ENCODE measurements around the gene SORCS2. TPM values are rescaled to one million over a fixed set of nuclear protein-coding genes. Genes with fewer than 3 reads are reported as not detected.

The SORCS2 gene
- total RNA-seq, 2 donors from 2014 or later: 0.25 TPM; not detected in 1

- no peaks in the 10 kb centered on the region for H3K9me3 Mint-ChIP-seq
- ATAC-seq (no peak), DNase-seq (ENCODE audit: low spot score in 2 of 2) (no peak)
- H3K27ac Mint-ChIP-seq: no peak overlapping the region
- H3K36me3 Mint-ChIP-seq: no peaks in the 10 kb centered on the region
These were observed 437.3 kb downstream of the SORCS2 start for GRCh38 chr4:7629501-7630254.

GRCh38 chr4:7630568-7631287 lies 438.4 kb downstream of the SORCS2 start:
- ATAC-seq (no peak), DNase-seq (ENCODE audit: low spot score in 2 of 2) (no peak)
- Mint-ChIP-seq H3K27ac (no peak overlapping the region), H3K9me3 (no peaks in the 10 kb centered on the region), H3K36me3 (no peaks in the 10 kb centered on the region)

GRCh38 chr4:7631288-7632014 lies 439.1 kb downstream of the SORCS2 start:
- ATAC-seq (no peak), DNase-seq (ENCODE audit: low spot score in 2 of 2) (no peak)
- no peaks in the 10 kb centered on the region for H3K36me3 Mint-ChIP-seq
- no peak overlapping the region for H3K27ac Mint-ChIP-seq
- H3K9me3 Mint-ChIP-seq: no peaks in the 10 kb centered on the region

- Mint-ChIP-seq H3K36me3 (no peaks in the 10 kb centered on the region), H3K9me3 (no peaks in the 10 kb centered on the region), H3K27ac (no peak overlapping the region)
- ATAC-seq (no peak), DNase-seq (ENCODE audit: low spot score in 2 of 2) (no peak)
These were observed 440.0 kb downstream of the SORCS2 start for GRCh38 chr4:7632341-7632740.

- Mint-ChIP-seq H3K36me3 (no peaks in the 10 kb centered on the region), H3K27ac (no peak overlapping the region), H3K9me3 (no peaks in the 10 kb centered on the region)
- DNase-seq (ENCODE audit: low spot score in 2 of 2) (no peak), ATAC-seq (no peak)
These were observed 440.6 kb downstream of the SORCS2 start for GRCh38 chr4:7632971-7633370.

- Mint-ChIP-seq H3K9me3 (no peaks in the 10 kb centered on the region), H3K36me3 (no peaks in the 10 kb centered on the region), H3K27ac (no peak overlapping the region)
- ATAC-seq (no peak), DNase-seq (ENCODE audit: low spot score in 2 of 2) (no peak)
These were observed 442.4 kb downstream of the SORCS2 start for GRCh38 chr4:7634661-7635251.

GRCh38 chr4:7635445-7636239 lies 443.3 kb downstream of the SORCS2 start:
- no peak for ATAC-seq
- Mint-ChIP-seq H3K9me3 (no peaks in the 10 kb centered on the region), H3K27ac (no peak overlapping the region), H3K36me3 (no peaks in the 10 kb centered on the region)
- no peak for DNase-seq (ENCODE audit: low spot score in 2 of 2)

GRCh38 chr4:7636240-7636508 lies 443.8 kb downstream of the SORCS2 start:
- H3K9me3 Mint-ChIP-seq: peaks cover under 1 to 2% of the 10 kb centered on the region in 2 donors
- H3K36me3 Mint-ChIP-seq: no peaks in the 10 kb centered on the region
- no peak for DNase-seq (ENCODE audit: low spot score in 2 of 2)
- ATAC-seq: no peak
- H3K27ac Mint-ChIP-seq: no peak overlapping the region

GRCh38 chr4:7637139-7637538 lies 444.8 kb downstream of the SORCS2 start:
- Mint-ChIP-seq H3K27ac (no peak overlapping the region), H3K36me3 (no peaks in the 10 kb centered on the region), H3K9me3 (peaks cover 4 to 5% of the 10 kb centered on the region in 2 donors)
- DNase-seq (ENCODE audit: low spot score in 2 of 2) (no peak), ATAC-seq (no peak)

GRCh38 chr4:7637971-7638370 lies 445.6 kb downstream of the SORCS2 start:
- Mint-ChIP-seq H3K27ac (no peak overlapping the region), H3K36me3 (no peaks in the 10 kb centered on the region), H3K9me3 (peaks cover 4 to 5% of the 10 kb centered on the region in 2 donors)
- DNase-seq (ENCODE audit: low spot score in 2 of 2) (no peak), ATAC-seq (no peak)

- Mint-ChIP-seq H3K27ac (no peak overlapping the region), H3K9me3 (peaks cover 4 to 5% of the 10 kb centered on the region in 2 donors), H3K36me3 (no peaks in the 10 kb centered on the region)
- DNase-seq (ENCODE audit: low spot score in 2 of 2) (no peak), ATAC-seq (no peak)
These were observed 446.2 kb downstream of the SORCS2 start for GRCh38 chr4:7638489-7638888.

- peaks cover 4 to 5% of the 10 kb centered on the region in 2 donors for H3K9me3 Mint-ChIP-seq
- ATAC-seq (no peak), DNase-seq (ENCODE audit: low spot score in 2 of 2) (no peak)
- H3K36me3 Mint-ChIP-seq: no peaks in the 10 kb centered on the region
- no peak overlapping the region for H3K27ac Mint-ChIP-seq
These were observed 446.8 kb downstream of the SORCS2 start for GRCh38 chr4:7638984-7639789.

GRCh38 chr4:7640136-7640535 lies 447.8 kb downstream of the SORCS2 start:
- Mint-ChIP-seq H3K27ac (no peak overlapping the region), H3K36me3 (no peaks in the 10 kb centered on the region), H3K9me3 (peaks cover 4 to 5% of the 10 kb centered on the region in 2 donors)
- no peak for DNase-seq (ENCODE audit: low spot score in 2 of 2)
- no peak for ATAC-seq

GRCh38 chr4:7641712-7642111 lies 449.4 kb downstream of the SORCS2 start:
- Mint-ChIP-seq H3K27ac (no peak overlapping the region), H3K9me3 (peaks cover 4 to 5% of the 10 kb centered on the region in 2 donors), H3K36me3 (no peaks in the 10 kb centered on the region)
- no peak for DNase-seq (ENCODE audit: low spot score in 2 of 2)
- ATAC-seq: no peak

GRCh38 chr4:7642741-7643458 lies 450.6 kb downstream of the SORCS2 start:
- no peak overlapping the region for H3K27ac Mint-ChIP-seq
- H3K9me3 Mint-ChIP-seq: peaks cover 4 to 5% of the 10 kb centered on the region in 2 donors
- no peaks in the 10 kb centered on the region for H3K36me3 Mint-ChIP-seq
- ATAC-seq (no peak), DNase-seq (ENCODE audit: low spot score in 2 of 2) (no peak)

Data from activated naive CD4-positive, alpha-beta T cell treated with anti-CD3 and anti-CD28 coated beads, Interleukin-2, amount 50 U/mL, for 72 hours (primary cell).